Panc1 (cell line): ENCODE measurements around the gene CD177. TPM values are rescaled to one million over a fixed set of nuclear protein-coding genes. Genes with fewer than 3 reads are reported as not detected.
"Not testable (repeated sequence)": the region's sequence is repeated elsewhere in the genome, so short reads cannot be mapped to it uniquely, and the experiment has no call there.

ENCODE experiments used
- ATAC-seq: fragments of 200-7000 bp; cut with Tn5 transposase; 2 replicates; pipeline ENCODE4 v1.9.1; 2020; ENCODE audit warnings: mild to moderate bottlenecking, moderate library complexity
- BruUV-seq: library from RNA; stranded (reverse); fragments of 400-500 nt; replicated peaks from 2 replicates; lab custom pipeline; 2021; lab: Mats Ljungman, UMichigan
- CTCF ChIA-PET: fragments of 300-600 bp; sonication (Branson Sonifier 250); formaldehyde crosslinking; loops from one replicate; lab custom pipeline; 2022; ENCODE audit warnings: antibody characterized with exemption; lab: Charles Lee
- POLR2A ChIA-PET: fragments of 300-600 bp; sonication (Branson Sonifier 250); formaldehyde crosslinking; loops from one replicate; lab custom pipeline; 2022; ENCODE audit warnings: antibody characterized with exemption; lab: Charles Lee
- DNase-seq: peaks from one replicate; pipeline ENCODE4 v3.0.0-alpha.2; 2010; ENCODE audit warnings: low read depth, low spot score
- H3K27ac ChIP-seq: 2 replicates; pipeline ENCODE4 v1.5.1; 2011; ENCODE audit warnings: mild to moderate bottlenecking, low read length, inconsistent platforms
- H3K27me3 ChIP-seq: fragments of 200-500 bp; sonication (Bioruptor generic); 2 replicates; pipeline ENCODE4 v1.6.0; 2014; ENCODE audit warnings: low read length, inconsistent platforms; ENCODE audit not compliant: control insufficient read depth, insufficient read depth
- H3K36me3 ChIP-seq: fragments of 200-500 bp; sonication (Bioruptor generic); 2 replicates; pipeline ENCODE4 v1.5.1; 2014; ENCODE audit warnings: inconsistent platforms, mild to moderate bottlenecking, low read length, moderate library complexity; ENCODE audit not compliant: control insufficient read depth, insufficient read depth
- H3K4me1 ChIP-seq: 2 replicates; pipeline ENCODE4 v1.5.1; 2011; ENCODE audit warnings: inconsistent platforms, mild to moderate bottlenecking, low read length, moderate library complexity; ENCODE audit not compliant: control insufficient read depth, insufficient read depth
- H3K4me3 ChIP-seq, 2 experiments: 2 replicates each; pipeline ENCODE4 v1.5.1; 2011 to 2012; ENCODE audit warnings: low read depth in 2 of 2, low read length in 2 of 2, mild to moderate bottlenecking in 2 of 2, inconsistent platforms in 1 of 2, moderate library complexity in 1 of 2
- H3K9me3 ChIP-seq: fragments of 200-500 bp; sonication (Bioruptor generic); 2 replicates; pipeline ENCODE4 v1.5.1; 2014; ENCODE audit warnings: low read depth, mild to moderate bottlenecking, inconsistent platforms, low read length, moderate library complexity; ENCODE audit not compliant: control insufficient read depth, insufficient read depth
- CTCF ChIP-seq: fragments of 450-650 bp; IDR thresholded peaks from 2 replicates; pipeline ENCODE4 v1.5.1; 2017; ENCODE audit warnings: mild to moderate bottlenecking
- POLR2AphosphoS5 ChIP-seq: IDR thresholded peaks from 2 replicates; pipeline ENCODE4 v1.6.1; 2012; ENCODE audit warnings: mild to moderate bottlenecking, low read depth, low read length, moderate library complexity
- REST ChIP-seq, 2 experiments: IDR thresholded peaks; 2 replicates each; pipeline ENCODE4 v1.6.1; 2011 to 2012; ENCODE audit warnings: low read depth in 2 of 2, control low read depth in 1 of 2, low read length in 1 of 2, mild to moderate bottlenecking in 1 of 2, moderate library complexity in 1 of 2; ENCODE audit not compliant: insufficient read depth in 1 of 2
- SIN3A ChIP-seq: IDR thresholded peaks from 2 replicates; pipeline ENCODE4 v1.6.1; 2012; ENCODE audit warnings: low read depth, mild to moderate bottlenecking, low read length, moderate library complexity, borderline replicate concordance; ENCODE audit not compliant: insufficient read depth
- TCF7L2 ChIP-seq: IDR thresholded peaks from 2 replicates; pipeline ENCODE4 v1.6.1; 2011; ENCODE audit warnings: mild to moderate bottlenecking, low read depth, low read length, inconsistent platforms
- in situ Hi-C: cut with HindIII; loops from 2 replicates; pipeline ENCODE4 v1.10.0; 2016; ENCODE audit warnings: low sequenced_read_pairs, low pct_unique_long_range_greater_than_20kb
- intact Hi-C: fragments of 100-400 bp; cut with micrococcal nuclease; formaldehyde crosslinking; loops from one replicate; pipeline ENCODE4 v1.10.0; 2022; ENCODE audit not compliant: unreplicated experiment
- total RNA-seq: library from RNA; stranded (reverse); gene quantifications from one replicate; pipeline ENCODE4 v1.2.1, GENCODE V29; 2021; ENCODE audit not compliant: unreplicated experiment

Gene CD177
- total RNA-seq, 1 experiment from 2014 or later, result 0.28 TPM

GRCh38 chr19:43390903-43391551 is 37.5 kb downstream of the CD177 start:
- ATAC-seq, CTCF ChIA-PET, H3K36me3 ChIP-seq, intact Hi-C loops, POLR2A ChIA-PET, in situ Hi-C loops, H3K27ac ChIP-seq, DNase-seq, H3K4me3 ChIP-seq, H3K9me3 ChIP-seq, H3K4me1 ChIP-seq, BruUV-seq, H3K27me3 ChIP-seq: not testable (repeated sequence)

GRCh38 chr19:43391552-43391935 is 38.1 kb downstream of the CD177 start:
- H3K9me3 ChIP-seq, H3K4me3 ChIP-seq, POLR2A ChIA-PET, in situ Hi-C loops, intact Hi-C loops, ATAC-seq, H3K4me1 ChIP-seq, H3K27ac ChIP-seq, CTCF ChIA-PET, DNase-seq, H3K36me3 ChIP-seq, BruUV-seq, H3K27me3 ChIP-seq: not testable (repeated sequence)

- DNase-seq, H3K27me3 ChIP-seq, H3K27ac ChIP-seq, H3K4me1 ChIP-seq, in situ Hi-C loops, POLR2A ChIA-PET, BruUV-seq, H3K4me3 ChIP-seq, H3K9me3 ChIP-seq, H3K36me3 ChIP-seq, intact Hi-C loops, ATAC-seq: not testable (repeated sequence)
- CTCF ChIA-PET, result interaction anchor here (0.7 kb wide), 1 partner anchor 731 kb away, joined by 5 read pairs; no protein-coding TSS in a partner anchor
Observed at GRCh38 chr19:43393501-43393900, 40.0 kb downstream of the CD177 start.

- BruUV-seq, result no TSS peak
- peaks cover 2% of the 10 kb centered on the region; the same call in 1 of the 2 replicates for H3K27me3 ChIP-seq
- POLR2A ChIA-PET, result no interaction called here
Observed at GRCh38 chr19:43395561-43395960, 42.1 kb downstream of the CD177 start.

GRCh38 chr19:43406297-43406696 is 52.8 kb downstream of the CD177 start:
- CTCF ChIA-PET, result no interaction called here
- no TSS peak for BruUV-seq
- intact Hi-C loops, result no loop called here

More at GRCh38 chr19:43395561-43395960, 42.1 kb downstream of the CD177 start:
- Histone ChIP-seq H3K4me1 (no peaks in the 10 kb centered on the region), H3K9me3 (no peaks in the 10 kb centered on the region), H3K36me3 (no peaks in the 10 kb centered on the region), H3K4me3 (no peak overlapping the region), H3K27ac (no peak overlapping the region)
- CTCF ChIA-PET, result no interaction called here
- in situ Hi-C loops (no loop called here), intact Hi-C loops (no loop called here)
- no peak for TF ChIP-seq TCF7L2
- no peak for ATAC-seq
- DNase-seq, result no peak

More at GRCh38 chr19:43406297-43406696, 52.8 kb downstream of the CD177 start:
- Histone ChIP-seq H3K9me3 (no peaks in the 10 kb centered on the region), H3K27ac (no peak overlapping the region), H3K36me3 (no peaks in the 10 kb centered on the region), H3K4me3 (no peak overlapping the region), H3K4me1 (no peaks in the 10 kb centered on the region), H3K27me3 (no peaks in the 10 kb centered on the region)
- TF ChIP-seq REST (IDR thresholded peaks at IDR 0.05; ENCODE audit: insufficient read depth in 1 of 2, low read depth in 2 of 2, low read length in 1 of 2) (no peak), POLR2AphosphoS5 (no peak), CTCF (no peak), TCF7L2 (no peak), SIN3A (no peak)
- no peak for DNase-seq
- POLR2A ChIA-PET, result no interaction called here
- no peak for ATAC-seq
- in situ Hi-C loops, result no loop called here
